Measurements from ENCODE around the gene RDH12. TPM values are rescaled to one million over a fixed set of nuclear protein-coding genes. Genes with fewer than 3 reads are reported as not detected.
A peak's percentile ranks its signal among the peaks of the same experiment; 100 is the strongest.

Gene RDH12
- total and polyA plus RNA-seq, 2 donors (not counting 3 experiments of a cell fraction or from before 2014, with no cell fraction given), result not detected

- TSS peak; percentile 10 for BruUV-seq (replicated peaks)
- FAIRE-seq (no peak), DNase-seq (ENCODE audit: low read depth, low spot score) (no peak)
- Histone ChIP-seq H3K79me2 (ENCODE audit: control insufficient read depth, insufficient read depth, low read length) (no peaks in the 10 kb centered on the region), H3K27me3 (ENCODE audit: control insufficient read depth in 2 of 2, insufficient read depth in 2 of 2, low read length in 2 of 2) (no peaks in the 10 kb centered on the region), H3K27ac (ENCODE audit: insufficient read depth, low read depth, low read length) (no peak overlapping the region), H3K9me1 (replicated peaks; ENCODE audit: control insufficient read depth, extremely low read depth, insufficient read depth, low read length) (no peaks in the 10 kb centered on the region), H3K36me3 (ENCODE audit: control insufficient read depth in 2 of 2, extremely low read depth in 1 of 2, insufficient read depth in 2 of 2, low read length in 2 of 2) (peaks cover 2 to 16% of the 10 kb centered on the region in 2 experiments), H3K4me2 (ENCODE audit: insufficient read depth, low read length) (no peak overlapping the region), H3K4me1 (ENCODE audit: control insufficient read depth, extremely low read depth, insufficient read depth, low read length) (no peaks in the 10 kb centered on the region), H3K9me3 (replicated peaks; ENCODE audit: control insufficient read depth, insufficient read depth, low read length) (no peaks in the 10 kb centered on the region), H2AFZ (ENCODE audit: low read depth, low read length) (no peak overlapping the region), H3K9ac (replicated peaks; ENCODE audit: extremely low read depth, insufficient read depth, low read length) (no peak overlapping the region), H4K20me1 (replicated peaks; ENCODE audit: control insufficient read depth, extremely low read depth, insufficient read depth, low read length) (no peaks in the 10 kb centered on the region), H3K4me3 (replicated peaks in 1 of 3; ENCODE audit: insufficient read depth in 1 of 3, low read depth in 1 of 3, low read length in 3 of 3) (no peak overlapping the region)
- dilution Hi-C loops (cut with MboI; ENCODE audit: extremely low pct_ligation_motif_present, low sequenced_read_pairs) (no loop called here), intact Hi-C loops (cut with micrococcal nuclease) (no loop called here)
- ChIA-PET CTCF (no interaction called here), POLR2A (no interaction called here)
- no peak for TF ChIP-seq MYC (IDR thresholded peaks at IDR 0.05; ENCODE audit: low read depth, low read length)
- no peak for TF ChIP-seq GATA2 (IDR thresholded peaks at IDR 0.05; ENCODE audit: insufficient read depth, insufficient read length, low read depth, low read length)
- no peak for TF ChIP-seq POLR2AphosphoS5 (IDR thresholded peaks at IDR 0.05; ENCODE audit: insufficient read depth, low read depth, low read length)
Measured at GRCh38 chr14:67746927-67747326, 45.2 kb downstream of the RDH12 start.

DNA sequence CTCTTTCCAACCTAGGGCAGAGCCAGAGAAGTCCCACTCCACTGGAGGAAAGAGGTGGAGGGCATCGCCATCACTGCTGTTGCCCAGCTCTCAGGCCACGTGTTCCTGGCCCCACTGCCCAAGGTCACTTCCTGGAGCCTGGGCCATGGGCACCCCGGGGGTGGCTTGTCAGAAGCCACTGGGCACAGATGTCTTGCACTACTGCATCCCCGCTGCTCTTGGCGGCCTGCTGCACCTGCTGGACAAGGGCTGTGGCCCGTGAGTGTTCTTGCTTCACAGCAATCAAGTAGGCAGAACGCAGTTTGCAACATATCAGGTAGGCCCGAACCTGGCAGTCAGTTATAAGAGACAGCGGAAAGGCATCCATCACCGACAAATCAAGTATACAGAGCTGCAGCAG is 46.6 kb downstream of the RDH12 start:
- Histone ChIP-seq H4K20me1 (replicated peaks; ENCODE audit: control insufficient read depth, extremely low read depth, insufficient read depth, low read length) (no peaks in the 10 kb centered on the region), H3K36me3 (ENCODE audit: control insufficient read depth in 2 of 2, extremely low read depth in 1 of 2, insufficient read depth in 2 of 2, low read length in 2 of 2) (peaks cover 6 to 28% of the 10 kb centered on the region in 2 experiments), H3K9ac (replicated peaks; ENCODE audit: extremely low read depth, insufficient read depth, low read length) (no peak overlapping the region), H2AFZ (ENCODE audit: low read depth, low read length) (no peak overlapping the region), H3K4me1 (ENCODE audit: control insufficient read depth, extremely low read depth, insufficient read depth, low read length) (no peaks in the 10 kb centered on the region), H3K4me3 (replicated peaks in 1 of 3; ENCODE audit: insufficient read depth in 1 of 3, low read depth in 1 of 3, low read length in 3 of 3) (no peak overlapping the region), H3K79me2 (ENCODE audit: control insufficient read depth, insufficient read depth, low read length) (no peaks in the 10 kb centered on the region), H3K9me1 (replicated peaks; ENCODE audit: control insufficient read depth, extremely low read depth, insufficient read depth, low read length) (no peaks in the 10 kb centered on the region), H3K27ac (ENCODE audit: insufficient read depth, low read depth, low read length) (no peak overlapping the region), H3K9me3 (replicated peaks; ENCODE audit: control insufficient read depth, insufficient read depth, low read length) (no peaks in the 10 kb centered on the region), H3K4me2 (ENCODE audit: insufficient read depth, low read length) (no peak overlapping the region), H3K27me3 (ENCODE audit: control insufficient read depth in 2 of 2, insufficient read depth in 2 of 2, low read length in 2 of 2) (no peaks in the 10 kb centered on the region)
- TF ChIP-seq POLR2A (IDR thresholded peaks at IDR 0.05; ENCODE audit: low read depth, low read length) (no peak), EZH2 (IDR thresholded peaks at IDR 0.05; ENCODE audit: borderline replicate concordance, low read depth, low read length, severe bottlenecking) (no peak), MYC (IDR thresholded peaks at IDR 0.05; ENCODE audit: low read depth, low read length) (no peak), JUN (IDR thresholded peaks at IDR 0.05; ENCODE audit: borderline replicate concordance, insufficient read depth, insufficient read length, low read depth) (no peak), FOS (IDR thresholded peaks at IDR 0.05; ENCODE audit: borderline replicate concordance, insufficient read depth, low read length) (no peak), POLR2AphosphoS5 (IDR thresholded peaks at IDR 0.05; ENCODE audit: insufficient read depth, low read depth, low read length) (no peak), GATA2 (IDR thresholded peaks at IDR 0.05; ENCODE audit: insufficient read depth, insufficient read length, low read depth, low read length) (no peak)
- TF ChIP-seq, protein P1, sequence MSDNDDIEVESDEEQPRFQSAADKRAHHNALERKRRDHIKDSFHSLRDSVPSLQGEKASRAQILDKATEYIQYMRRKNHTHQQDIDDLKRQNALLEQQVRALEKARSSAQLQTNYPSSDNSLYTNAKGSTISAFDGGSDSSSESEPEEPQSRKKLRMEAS (IDR thresholded peaks at IDR 0.05; ENCODE audit: insufficient read depth, insufficient read length), result no peak
- TF ChIP-seq, protein P2, sequence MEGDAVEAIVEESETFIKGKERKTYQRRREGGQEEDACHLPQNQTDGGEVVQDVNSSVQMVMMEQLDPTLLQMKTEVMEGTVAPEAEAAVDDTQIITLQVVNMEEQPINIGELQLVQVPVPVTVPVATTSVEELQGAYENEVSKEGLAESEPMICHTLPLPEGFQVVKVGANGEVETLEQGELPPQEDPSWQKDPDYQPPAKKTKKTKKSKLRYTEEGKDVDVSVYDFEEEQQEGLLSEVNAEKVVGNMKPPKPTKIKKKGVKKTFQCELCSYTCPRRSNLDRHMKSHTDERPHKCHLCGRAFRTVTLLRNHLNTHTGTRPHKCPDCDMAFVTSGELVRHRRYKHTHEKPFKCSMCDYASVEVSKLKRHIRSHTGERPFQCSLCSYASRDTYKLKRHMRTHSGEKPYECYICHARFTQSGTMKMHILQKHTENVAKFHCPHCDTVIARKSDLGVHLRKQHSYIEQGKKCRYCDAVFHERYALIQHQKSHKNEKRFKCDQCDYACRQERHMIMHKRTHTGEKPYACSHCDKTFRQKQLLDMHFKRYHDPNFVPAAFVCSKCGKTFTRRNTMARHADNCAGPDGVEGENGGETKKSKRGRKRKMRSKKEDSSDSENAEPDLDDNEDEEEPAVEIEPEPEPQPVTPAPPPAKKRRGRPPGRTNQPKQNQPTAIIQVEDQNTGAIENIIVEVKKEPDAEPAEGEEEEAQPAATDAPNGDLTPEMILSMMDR (IDR thresholded peaks at IDR 0.05; ENCODE audit: extremely low read depth in 1 of 2, insufficient read depth in 1 of 2, low read depth in 1 of 2, low read length in 2 of 2), result no peak
- dilution Hi-C loops (cut with MboI; ENCODE audit: extremely low pct_ligation_motif_present, low sequenced_read_pairs) (no loop called here), intact Hi-C loops (cut with micrococcal nuclease) (no loop called here)
- no TSS peak for BruUV-seq (replicated peaks)
- ChIA-PET CTCF (no interaction called here), POLR2A (no interaction called here)
- no peak for FAIRE-seq
- no peak for DNase-seq (ENCODE audit: low read depth, low spot score)
